ENCODE data around the gene RTN4R.

RTN4R gene

DNA sequence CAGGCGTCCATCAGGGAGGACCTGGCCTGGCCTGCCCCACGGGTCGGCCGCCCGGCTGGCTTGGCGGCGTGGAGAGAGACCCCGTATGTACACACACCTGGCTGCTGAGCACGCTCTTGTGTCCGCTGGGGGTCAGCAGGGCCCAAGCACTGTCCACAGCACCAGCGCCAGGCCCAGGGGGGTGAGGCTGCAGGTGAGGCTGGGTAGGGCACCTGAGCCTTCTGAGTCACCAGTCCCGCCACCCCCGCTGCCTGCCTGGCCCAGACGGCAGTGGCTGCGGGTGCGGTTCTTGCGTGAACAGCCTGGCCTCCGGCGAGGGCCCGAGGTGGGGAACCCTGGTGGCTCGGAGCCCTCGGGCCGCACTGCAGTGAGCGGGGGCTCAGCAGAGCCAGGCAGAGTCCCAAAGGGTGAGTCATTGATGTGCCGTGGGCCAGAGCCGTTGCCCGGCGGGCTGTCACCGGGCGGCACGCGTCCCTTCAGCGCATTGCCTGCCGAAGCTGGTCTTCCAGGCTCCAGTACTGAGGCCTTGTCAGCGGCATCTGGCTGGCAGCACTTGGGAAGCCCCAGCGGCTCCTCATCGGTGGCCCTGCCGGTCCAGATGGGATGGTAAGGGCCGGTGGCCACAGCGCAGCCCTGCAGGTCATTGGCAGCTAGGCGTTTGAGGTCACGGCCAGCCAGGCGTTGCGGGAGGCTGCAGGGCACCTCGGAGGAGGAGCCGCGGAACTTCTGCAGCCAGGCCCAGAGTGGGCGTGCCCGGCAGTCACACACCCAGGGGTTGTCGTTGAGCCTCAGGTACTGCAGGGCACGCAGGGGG, 26.3 kb downstream of the RTN4R start:
- no peak for DNase-seq (ENCODE audit: low spot score)

DNA sequence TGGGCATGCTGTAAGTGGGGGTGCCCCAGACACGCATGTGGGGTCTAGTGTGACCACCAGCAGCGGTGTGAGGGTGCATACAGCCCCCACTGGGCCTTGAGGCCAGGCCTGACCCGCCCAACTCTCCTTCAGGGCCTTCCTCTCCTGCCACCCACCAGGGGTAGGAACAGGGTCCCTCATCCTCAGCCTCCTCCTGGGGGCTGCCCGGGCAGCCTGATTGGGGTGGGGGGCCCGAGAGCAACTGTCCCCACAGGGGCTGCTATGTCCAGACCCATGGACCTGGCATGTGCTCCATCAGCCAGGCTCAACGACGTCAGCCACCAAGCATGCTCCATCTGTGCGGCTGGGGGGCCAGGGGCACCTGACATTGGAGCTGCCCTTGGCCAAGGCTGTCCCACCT, 27.2 kb downstream of the RTN4R start:
- no peak for DNase-seq (ENCODE audit: low spot score)

DNA sequence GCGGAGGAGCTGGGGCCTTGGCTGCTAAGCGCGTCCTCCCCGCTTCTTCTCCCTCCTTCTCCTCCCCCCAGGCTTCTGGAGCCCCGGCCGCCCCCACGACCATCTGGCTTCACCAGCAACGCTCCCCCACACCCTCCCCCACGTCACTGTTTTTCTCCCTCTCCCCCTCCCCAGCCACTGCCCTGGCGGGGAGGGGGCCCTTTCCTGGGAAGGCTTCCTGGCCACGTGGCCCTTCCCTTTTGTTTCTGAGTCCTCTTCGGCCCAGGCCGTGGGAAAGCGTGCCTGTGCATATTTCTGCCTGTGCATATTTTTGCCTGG, 27.7 kb downstream of the RTN4R start:
- DNase-seq (ENCODE audit: low spot score): peak; percentile 47

DNA sequence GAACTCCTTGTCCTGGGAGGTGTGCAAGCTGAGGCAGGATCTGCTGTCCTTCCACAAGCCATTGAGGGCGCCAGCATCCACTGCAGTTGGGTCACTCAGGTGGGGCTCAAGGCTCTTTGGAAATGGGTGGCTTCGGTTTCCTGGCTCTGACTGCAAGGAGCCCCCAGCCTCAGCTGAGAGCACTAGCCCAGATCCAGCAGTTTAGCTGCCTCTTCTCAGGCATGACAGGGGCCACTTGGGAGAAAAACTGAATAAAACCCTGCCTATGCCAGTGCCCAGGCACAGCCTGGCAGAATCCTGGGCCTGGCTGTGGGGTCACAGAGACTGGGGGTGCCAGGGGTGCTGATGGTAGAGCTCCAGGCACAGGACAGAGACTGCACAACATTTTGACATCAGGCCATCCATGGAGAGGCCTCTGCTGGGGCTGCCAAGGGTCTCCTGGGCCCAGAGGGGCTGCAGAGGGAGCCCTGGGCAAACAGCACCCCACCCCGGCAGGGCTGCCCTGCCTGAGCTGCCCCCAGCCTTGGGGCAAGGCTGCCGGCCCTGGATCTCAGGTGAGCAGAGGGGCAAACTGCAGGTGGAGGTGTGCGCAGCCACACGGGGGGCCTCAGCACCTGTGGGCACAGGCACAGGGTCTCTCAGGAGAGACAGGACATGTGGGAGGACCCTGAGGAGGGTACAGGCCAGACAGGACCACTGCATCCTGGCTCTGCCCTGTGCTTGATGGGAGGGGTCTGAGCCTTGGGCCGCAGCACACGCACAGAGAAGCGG, 28.3 kb downstream of the RTN4R start:
- DNase-seq (ENCODE audit: low spot score): no peak

DNA sequence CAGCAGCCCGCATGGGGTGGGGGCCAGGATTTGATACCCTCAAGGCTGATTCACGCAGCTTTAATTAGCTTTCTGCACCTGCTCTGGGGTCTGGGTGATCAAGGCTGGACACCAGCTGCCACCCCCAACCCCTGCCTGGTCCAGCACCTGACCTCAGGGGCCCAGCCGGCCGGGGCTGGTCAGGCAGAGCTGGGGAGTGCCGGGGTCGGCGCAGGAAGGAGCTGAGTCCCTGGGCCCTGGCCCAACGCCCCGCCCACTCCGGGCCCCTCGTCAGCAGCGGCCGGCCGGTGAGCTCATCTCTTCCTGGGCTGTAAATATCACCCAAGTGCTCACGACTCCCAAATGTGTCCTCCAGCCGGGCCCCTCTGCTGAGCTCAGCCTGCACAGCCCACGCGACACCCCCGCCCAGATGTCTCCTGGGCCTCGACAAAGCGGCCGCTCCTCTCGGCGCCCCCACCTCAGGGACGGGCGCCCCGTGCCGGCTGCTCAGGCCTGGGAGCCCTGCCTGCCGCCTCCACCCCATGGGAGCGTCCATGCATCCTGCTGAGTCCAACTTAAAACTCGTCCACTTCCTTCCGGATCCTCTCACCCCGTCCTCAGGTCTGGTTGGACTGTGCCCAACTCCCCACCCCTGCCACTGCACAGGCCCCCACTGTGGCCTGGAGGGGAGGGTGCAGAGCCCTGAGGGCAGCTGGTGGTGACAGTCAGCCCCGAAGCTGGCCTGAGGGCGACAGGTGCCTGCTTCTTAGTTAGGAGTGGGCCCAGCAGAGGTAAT, 29.0 kb downstream of the RTN4R start:
- no peak for DNase-seq (ENCODE audit: low spot score)

DNA sequence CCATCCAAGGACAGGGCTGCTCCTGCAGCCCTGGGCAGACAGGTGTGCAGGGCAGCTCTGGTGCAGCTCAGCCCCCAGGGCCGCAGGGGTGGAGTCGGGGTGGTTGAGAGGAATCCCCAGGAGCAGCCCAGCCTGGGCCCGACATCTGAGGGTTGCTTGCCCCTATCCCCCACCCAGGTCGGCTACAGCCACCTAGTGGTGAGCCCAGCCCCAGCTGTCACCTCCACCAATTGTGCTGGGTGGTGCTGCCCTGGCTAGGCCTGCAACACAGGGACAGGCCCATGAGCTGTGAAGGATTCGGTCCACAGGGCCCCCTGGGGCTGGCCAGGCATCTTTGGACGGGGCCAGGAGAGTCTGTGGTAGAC, 29.6 kb downstream of the RTN4R start:
- DNase-seq (ENCODE audit: low spot score): no peak

DNA sequence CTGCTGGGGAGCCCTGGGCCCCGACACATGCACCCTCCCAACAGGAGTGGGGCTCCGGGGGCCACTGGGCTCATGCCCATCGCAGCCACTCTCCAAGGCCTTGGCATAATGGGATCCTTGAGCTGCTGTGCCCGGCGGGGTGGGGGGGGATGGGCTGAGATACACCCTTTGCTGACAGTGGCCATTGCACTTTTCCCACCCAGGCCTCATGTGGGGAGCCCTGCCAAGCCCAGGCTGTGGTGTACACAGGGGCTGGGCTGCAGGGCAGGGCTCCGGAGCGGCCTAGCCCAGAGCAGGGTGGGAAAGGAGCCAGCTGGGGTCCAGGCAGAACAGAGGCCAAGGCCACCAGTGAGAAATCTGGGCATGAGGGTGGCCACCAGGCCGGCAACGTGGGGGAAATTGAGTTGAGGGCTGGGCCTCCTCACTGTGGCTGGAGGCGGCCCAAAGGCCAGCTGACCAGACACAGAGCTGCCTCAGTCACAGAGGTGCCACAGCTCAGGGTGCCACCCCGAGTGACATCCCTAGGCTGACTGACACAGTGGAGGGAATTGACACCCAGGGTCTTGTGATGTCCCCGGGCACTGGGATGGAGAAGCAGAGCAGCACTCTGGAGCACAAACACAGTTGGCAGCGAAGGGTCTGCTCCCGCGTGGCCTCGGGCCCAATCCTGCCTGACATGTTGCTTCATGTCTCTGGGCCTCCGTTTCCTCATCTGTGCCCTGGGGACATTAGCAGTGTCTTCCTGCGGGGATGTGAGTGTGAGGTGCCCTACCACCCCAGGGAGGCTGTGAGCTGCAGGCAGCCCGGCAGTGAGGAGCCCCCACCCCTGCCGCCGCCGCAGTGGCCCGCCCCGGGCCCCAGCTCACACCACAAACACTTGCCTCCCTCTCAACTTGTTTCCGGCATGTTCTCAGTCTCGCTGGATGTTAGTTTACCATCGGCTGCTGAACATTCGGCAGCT, 30.4 kb downstream of the RTN4R start:
- no peak for DNase-seq (ENCODE audit: low spot score)

DNA sequence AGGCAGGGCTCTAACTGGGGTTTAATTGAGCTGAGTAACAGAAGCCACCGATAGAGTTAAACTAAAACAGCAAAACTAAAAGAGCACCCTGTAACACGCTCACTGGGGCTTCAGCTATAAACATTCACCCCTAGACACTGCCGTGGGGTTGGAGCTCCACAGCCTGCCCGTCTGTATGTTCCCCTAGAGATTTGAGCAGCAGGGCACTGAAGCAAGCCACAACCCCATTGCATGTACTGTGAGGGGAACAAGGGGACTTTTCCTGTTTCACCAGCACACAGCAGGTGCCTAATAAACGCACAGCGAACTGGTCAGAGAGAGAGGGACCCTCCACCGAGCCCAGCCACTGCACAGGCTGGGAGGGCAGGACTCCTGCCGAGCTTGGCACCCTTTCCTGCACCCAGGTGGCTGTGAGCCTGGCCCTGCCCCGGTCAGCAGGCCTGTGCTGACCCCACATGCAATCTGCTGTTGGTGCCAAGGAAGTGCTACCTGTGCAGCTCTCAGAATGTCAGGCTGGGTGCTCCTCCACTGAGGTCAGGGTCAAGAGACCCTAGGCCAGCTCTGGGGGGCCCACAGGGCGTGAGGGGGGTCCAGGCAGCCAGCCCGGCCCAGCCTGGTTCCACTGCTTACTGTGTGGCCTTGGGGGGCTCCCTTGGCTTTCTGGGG, 31.9 kb downstream of the RTN4R start:
- DNase-seq (ENCODE audit: low spot score): no peak

DNA sequence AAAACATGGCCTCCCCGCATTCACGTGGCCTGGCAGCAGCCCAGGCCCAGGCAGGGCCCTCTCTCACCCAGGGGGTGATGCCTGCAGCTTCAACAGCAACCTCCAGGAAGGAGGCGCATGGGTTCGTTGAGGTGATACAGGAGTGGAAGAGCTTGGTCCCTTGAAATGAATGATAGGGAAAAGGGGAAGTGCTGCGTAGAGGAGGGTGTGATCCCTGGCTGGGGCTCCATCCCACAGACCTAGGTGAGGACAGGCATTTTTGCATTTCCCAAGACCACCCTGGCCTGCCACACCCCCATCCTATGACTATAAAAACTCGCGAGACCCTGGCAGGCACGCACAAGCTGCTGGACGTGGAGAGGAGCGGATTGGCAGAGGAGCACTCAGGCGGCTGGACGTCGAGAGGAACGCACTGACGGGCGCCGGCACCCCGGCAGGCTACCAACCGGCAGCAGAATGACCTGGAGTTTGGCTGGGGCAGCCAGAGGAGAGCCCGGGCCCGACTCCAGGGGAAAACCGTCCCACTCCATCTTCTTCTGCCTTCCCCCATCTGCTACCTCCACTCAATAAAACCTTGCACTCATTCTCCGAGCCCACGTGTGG, 32.6 kb downstream of the RTN4R start:
- DNase-seq (ENCODE audit: low spot score): no peak

DNA sequence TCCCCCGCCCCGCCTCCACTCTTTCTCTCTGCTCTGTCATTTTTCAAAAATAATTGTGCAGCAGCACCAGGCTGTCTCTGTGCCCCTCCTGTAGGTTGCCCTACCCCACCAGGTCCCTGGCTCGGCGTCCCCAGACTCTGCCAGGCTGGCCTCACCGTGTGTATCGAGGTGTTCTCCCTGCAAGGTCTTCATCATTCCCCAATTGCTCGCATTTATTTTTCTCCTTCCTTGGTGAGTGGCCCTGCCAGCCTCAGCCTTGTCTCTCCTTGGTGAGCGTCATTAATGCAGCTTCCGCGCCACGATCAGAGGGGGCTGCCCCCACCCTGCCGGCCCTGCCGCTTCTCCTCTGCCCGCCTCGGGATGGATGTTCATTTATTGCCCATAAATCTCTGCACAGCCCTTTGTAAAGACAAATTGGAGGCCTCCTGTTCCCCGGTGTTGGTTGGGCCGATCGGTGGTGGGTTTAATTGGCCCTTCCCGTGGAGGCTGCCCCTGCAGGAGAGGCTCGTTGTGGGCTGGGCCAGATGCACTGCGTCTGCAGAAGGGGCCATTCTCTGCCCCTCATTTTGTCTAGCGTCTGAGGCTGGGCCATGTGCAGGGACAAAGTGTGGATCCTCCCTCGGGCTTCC, 33.2 kb downstream of the RTN4R start:
- no peak for DNase-seq (ENCODE audit: low spot score)

DNA sequence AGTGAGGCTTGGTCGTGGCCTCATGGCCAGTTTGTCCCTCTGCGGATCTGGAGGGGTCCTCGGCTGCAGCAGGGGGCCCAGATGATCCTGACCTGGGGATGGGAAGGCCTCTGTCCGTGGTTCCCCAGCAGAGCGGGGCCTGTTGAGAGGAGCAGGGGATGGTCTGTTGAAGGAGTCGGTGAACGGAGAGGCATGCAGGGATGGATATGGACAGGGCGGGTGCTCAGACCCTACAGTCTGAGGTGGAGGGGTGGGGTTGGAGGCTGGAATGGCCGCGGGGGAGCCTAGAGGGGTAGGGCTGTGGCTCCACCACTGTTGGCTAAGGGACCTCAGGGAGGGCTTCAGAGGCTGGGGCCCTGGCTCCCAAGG, 33.8 kb downstream of the RTN4R start:
- no peak for DNase-seq (ENCODE audit: low spot score)

DNA sequence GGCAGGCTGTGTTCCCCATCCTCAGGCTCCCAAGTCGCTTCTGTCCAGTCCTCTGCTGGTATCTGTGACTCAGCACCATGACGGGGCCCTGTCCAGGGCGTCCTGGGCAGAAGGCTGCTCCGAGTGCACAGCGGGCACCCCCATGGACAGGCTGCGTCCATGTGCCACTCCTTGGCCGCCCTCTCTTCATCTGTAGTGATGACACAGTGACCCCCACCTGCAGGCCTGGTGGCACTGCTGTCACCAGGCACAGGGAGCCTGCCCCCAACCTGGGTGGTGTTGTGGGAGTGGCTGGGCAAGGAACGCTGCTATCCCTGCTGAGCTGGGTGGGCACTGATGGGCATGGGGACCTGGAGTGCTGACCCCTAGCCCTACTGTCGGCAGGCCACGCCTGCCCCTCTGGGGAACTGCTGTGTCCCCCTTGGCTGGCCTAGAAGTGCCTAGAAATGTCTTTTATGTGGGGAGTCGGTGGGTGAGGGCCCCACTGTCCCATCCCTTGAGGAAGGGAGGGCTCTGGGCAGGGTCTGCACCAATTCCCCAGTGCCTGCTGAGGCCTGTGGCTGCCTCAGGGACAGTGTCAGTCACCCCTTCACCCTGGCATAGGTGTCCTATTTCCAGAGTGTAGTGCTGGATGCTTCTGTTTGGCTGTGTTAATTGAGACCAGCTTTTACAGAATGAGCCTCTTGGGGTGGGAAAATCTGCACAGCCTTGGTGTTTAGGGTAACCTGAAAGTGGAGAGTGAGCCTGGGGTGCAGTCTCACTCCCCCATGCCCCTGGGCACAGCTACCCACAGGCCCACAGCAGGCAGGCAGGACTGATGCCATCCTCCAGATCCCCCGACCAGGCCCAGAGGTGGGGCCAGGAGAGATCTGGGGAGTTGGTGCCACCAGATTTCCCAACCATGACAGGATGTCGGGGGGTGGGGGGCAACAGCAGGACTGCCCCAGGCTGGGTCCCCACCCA, 34.5 kb downstream of the RTN4R start:
- DNase-seq (ENCODE audit: low spot score): no peak

DNA sequence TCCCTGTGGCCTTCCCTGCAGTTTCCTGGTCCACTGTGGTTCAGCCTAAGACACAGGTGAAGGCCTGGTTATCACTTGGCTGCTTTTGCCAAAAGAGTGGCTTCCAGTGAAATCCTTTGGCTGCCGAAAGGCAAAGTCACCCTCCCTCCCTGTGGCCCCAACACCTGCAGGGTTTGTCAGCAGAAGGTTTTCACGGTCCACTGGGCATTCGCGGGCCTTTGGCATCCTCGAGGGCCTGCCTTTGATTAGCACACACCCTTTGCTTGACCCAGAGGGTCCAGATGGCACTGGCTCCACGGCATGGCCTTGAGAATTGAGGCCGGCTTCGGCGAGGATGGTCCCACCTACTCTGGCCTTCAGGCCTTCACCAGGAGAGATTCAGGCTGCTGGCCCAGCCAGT, 35.3 kb downstream of the RTN4R start:
- DNase-seq (ENCODE audit: low spot score): no peak

DNA sequence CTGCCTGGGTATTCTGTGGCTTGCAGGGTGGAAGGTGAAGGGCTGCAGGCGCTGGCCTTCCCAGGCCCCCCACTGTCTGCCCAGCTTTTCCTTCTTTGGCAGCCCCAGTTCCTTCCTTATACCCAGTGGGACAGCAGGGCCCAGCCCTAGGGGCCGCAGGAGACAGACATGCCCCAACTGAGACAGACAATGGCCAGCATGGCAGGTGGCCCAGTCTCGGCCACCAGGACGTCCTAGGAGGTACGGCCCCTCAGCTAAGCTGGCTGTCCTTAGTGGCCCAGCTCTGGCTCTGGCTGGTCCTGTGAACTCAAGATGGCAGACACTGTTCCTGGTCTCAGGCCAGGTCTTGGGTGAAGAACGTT, 35.9 kb downstream of the RTN4R start:
- no peak for DNase-seq (ENCODE audit: low spot score)

DNA sequence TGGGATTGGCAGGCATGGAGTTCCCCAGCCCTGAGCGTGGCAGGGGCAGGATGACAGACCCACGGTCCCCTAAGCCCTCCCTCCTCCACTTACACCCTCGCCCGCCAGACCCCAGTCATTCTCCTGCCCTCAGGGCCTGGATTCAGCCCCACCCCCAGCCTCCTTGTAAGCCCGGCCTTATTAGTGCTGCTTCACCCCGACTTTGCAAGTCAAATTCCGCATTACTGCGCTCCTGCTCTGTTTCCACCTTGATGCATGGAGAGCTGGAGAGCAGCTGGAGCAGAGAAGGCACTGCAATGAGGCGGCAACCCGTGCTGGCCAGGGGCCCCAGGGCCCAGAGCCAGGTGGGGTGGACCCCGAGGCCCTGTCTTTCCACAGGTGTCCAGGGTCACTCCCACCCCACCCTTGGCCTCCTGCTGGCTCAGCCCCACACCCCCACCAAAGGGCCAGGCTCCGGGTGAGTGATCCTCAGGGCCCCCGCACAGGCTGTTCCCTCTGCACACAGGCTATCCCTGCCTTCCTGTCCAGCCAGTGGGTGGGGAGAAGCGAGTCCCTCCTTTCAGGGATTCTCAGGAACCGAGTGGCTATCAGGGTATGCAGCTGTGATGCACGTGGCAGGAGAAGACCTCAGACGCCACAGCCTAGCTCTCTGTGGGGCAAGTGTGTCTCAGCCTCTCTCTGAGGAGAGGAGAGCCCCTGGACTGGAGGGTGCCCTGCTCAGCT, 36.4 kb downstream of the RTN4R start:
- DNase-seq (ENCODE audit: low spot score): no peak

DNA sequence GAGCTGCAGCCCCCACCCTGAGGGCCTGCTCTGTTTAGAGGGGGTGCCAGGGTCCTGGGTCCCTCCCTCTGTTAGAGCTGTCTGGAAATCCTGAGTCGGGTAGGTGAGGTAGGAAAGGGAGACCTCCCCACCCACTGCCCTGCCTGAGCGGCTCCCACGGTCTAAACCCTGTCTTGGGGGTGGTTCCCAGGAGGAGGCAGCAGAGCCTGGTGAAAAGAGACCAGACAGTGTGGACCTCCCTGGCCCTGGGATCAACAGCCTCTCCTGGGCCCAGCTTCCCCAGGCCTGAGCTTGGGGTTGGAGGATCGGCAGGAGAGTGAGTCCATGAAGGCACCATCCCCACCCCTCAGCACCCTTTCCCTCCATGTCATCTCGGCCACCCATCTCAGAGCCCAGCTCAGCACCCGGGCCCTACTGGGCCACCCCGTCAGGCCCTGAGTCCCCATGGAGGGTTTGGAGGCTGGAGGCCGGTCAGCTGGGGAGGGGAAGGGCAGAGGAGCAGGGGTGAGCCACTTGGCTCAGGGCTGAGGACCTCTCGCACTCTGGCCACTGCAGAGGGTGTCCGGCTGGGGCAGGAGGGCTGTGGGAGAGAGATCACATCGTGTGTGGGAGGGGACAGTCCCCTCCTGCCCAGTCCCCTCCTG, 37.2 kb downstream of the RTN4R start:
- no peak for DNase-seq (ENCODE audit: low spot score)

DNA sequence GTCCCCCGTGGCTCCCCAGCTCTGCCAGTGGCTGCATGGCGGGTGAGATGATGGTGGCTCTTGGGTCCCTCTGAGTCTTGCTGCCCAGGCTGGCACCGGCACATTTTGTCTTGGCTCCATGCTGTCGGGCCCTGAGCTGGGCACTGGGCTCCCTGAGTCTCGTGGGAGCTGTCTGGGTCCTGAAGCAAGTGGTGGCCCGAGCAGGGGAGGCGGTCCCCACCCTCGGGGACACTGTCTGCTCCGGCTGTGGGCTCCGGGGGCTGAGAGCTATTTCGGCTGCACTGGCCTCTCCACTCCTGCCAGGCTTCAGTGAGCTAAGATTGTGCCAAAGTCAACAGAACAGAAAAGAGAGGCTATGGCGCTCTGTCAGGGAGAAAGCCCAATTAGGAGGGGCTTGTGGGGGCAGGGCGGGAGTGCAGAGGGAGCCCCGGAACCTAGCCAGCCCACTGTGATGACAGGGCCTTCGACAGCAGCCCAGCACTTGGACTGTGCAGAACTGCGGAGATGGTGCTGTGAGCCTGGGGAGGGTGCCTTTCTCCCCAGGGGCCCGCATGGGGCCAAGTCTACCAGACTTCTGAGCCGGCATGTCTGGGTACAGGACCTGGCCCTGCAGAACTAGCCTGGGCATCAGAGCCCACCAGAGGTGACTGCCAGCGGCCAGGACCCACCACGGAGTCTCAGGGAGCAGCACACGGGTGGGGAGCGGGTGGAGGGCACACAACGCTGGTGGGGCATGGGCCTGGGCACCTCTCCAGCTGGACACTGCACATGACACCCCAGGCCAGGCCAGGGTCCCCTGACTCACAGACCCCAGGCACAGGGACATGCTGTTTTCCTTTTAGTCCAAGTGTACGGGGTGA, 38.0 kb downstream of the RTN4R start:
- no peak for DNase-seq (ENCODE audit: low spot score)
